SK-N-SH (cell line): ENCODE results near the gene SLC51A.

Experiments
- CHD2 ChIP-seq: fragments of 150-350 bp; IDR thresholded peaks from 2 replicates; pipeline ENCODE4 v1.6.1; 2018; ENCODE audit warnings: low read length; ENCODE audit not compliant: partially characterized antibody
- EZH2phosphoT487 ChIP-seq: fragments of 200-600 bp; sonication (generic); IDR thresholded peaks from 2 replicates; pipeline ENCODE4 v1.6.1; 2017; ENCODE audit warnings: low read depth, mixed run types, mild to moderate bottlenecking, antibody characterized with exemption, moderate library complexity, borderline replicate concordance
- JUND ChIP-seq: IDR thresholded peaks from 2 replicates; pipeline ENCODE4 v1.4.0; 2012
- POLR2AphosphoS5 ChIP-seq: IDR thresholded peaks from 2 replicates; pipeline ENCODE4 v1.6.1; 2012; ENCODE audit warnings: low read depth, low read length
- RAD21 ChIP-seq: IDR thresholded peaks from 2 replicates; pipeline ENCODE4 v1.6.1; 2012; ENCODE audit warnings: mild to moderate bottlenecking, low read length
- YY1 ChIP-seq: IDR thresholded peaks from 2 replicates; pipeline ENCODE4 v1.4.0; 2012; ENCODE audit warnings: low read depth, mild to moderate bottlenecking
- TF ChIP-seq, protein P1 (sequence below): fragments of 200-600 bp; sonication (generic); IDR thresholded peaks from 2 replicates; pipeline ENCODE4 v1.6.1; 2017; ENCODE audit warnings: antibody characterized with exemption, mild to moderate bottlenecking, moderate library complexity

DNA sequence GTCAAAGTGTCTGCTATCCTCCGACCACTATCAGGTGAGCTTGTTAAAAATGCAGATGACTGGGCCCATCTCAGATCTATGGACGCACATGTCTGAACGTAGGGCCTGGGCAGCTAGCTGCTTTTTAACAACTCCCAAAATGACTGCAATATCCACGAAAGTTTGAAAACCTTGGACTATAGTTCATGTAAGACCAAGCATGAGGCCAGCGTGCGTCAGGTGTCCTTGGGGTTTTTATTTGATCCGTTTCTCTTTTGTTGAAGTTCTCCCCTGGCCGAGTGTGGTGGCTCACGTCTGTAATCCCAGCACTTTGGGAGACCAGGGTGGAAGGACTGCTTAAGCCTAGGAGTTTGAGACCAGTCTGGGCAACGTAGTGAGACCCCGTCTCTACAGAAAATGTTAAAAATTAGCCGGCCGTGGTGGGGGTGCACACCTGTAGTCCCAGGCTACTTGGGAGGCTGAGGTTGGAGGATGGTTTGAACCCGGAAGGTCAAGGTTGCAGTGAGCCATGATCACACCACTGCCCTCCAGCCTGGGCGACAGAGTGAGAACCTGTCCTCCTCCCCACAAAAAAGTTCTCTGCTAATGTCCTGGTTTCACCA lies 9.5 kb downstream of the SLC51A start:
- TF ChIP-seq, protein P1, sequence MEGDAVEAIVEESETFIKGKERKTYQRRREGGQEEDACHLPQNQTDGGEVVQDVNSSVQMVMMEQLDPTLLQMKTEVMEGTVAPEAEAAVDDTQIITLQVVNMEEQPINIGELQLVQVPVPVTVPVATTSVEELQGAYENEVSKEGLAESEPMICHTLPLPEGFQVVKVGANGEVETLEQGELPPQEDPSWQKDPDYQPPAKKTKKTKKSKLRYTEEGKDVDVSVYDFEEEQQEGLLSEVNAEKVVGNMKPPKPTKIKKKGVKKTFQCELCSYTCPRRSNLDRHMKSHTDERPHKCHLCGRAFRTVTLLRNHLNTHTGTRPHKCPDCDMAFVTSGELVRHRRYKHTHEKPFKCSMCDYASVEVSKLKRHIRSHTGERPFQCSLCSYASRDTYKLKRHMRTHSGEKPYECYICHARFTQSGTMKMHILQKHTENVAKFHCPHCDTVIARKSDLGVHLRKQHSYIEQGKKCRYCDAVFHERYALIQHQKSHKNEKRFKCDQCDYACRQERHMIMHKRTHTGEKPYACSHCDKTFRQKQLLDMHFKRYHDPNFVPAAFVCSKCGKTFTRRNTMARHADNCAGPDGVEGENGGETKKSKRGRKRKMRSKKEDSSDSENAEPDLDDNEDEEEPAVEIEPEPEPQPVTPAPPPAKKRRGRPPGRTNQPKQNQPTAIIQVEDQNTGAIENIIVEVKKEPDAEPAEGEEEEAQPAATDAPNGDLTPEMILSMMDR = no peak
- no peak for TF ChIP-seq CHD2
- TF ChIP-seq POLR2AphosphoS5 = no peak
- no peak for TF ChIP-seq JUND
- no peak for TF ChIP-seq RAD21
- TF ChIP-seq YY1 = no peak
- TF ChIP-seq EZH2phosphoT487 = no peak
